HEK293 (cell line): ENCODE measurements around the gene IGSF23.
A peak's percentile ranks its signal among the peaks of the same experiment; 100 is the strongest.

Experiments used
- CTCF ChIA-PET: fragments of 350-600 bp; formaldehyde crosslinking; extraction: SDS; loops from one replicate; lab custom pipeline; 2021; ENCODE audit warnings: antibody characterized with exemption; lab: Yijun Ruan, JAX
- POLR2A ChIA-PET: fragments of 300-600 bp; formaldehyde crosslinking; extraction: SDS; loops from one replicate; lab custom pipeline; 2020; ENCODE audit warnings: antibody characterized with exemption, inconsistent platforms; lab: Yijun Ruan, JAX
- H3K27ac ChIP-seq: fragments of 200-500 bp; sonication (Bioruptor generic); 2 replicates; pipeline ENCODE4 v1.5.1; 2014; ENCODE audit warnings: low read depth, low read length, control low read depth, inconsistent platforms; ENCODE audit errors: extremely low read depth
- H3K36me3 ChIP-seq, 2 experiments: fragments of 200-500 bp in 1 of 2; sonication (Bioruptor generic) in 1 of 2; 1 replicate in 1 of 2; 2 replicates in 1 of 2; pipeline ENCODE4 v1.5.1; 2014 to 2017; ENCODE audit warnings: inconsistent platforms in 2 of 2, low read length in 2 of 2; ENCODE audit not compliant: control insufficient read depth in 2 of 2, insufficient read depth in 1 of 2
- H3K4me1 ChIP-seq: fragments of 200-500 bp; sonication (Bioruptor generic); 2 replicates; pipeline ENCODE4 v1.5.1; 2014; ENCODE audit warnings: mild to moderate bottlenecking, low read length, inconsistent platforms; ENCODE audit not compliant: control insufficient read depth, insufficient read depth
- H3K4me3 ChIP-seq: 2 replicates; pipeline ENCODE4 v1.5.1; 2011; ENCODE audit warnings: low read depth, mild to moderate bottlenecking, control low read depth, low read length, moderate library complexity
- H3K9me3 ChIP-seq: fragments of 200-500 bp; sonication (Bioruptor generic); 2 replicates; pipeline ENCODE4 v1.5.1; 2014; ENCODE audit warnings: low read depth, low read length, inconsistent platforms; ENCODE audit not compliant: control insufficient read depth, insufficient read depth
- FEZF1 ChIP-seq: fragments of 450-650 bp; formaldehyde crosslinking; IDR thresholded peaks from 2 replicates; pipeline ENCODE4 v1.5.1; 2016; ENCODE audit warnings: missing biosample characterization, missing genetic modification characterization
- KLF7 ChIP-seq: fragments of 450-650 bp; formaldehyde crosslinking; IDR thresholded peaks from 2 replicates; pipeline ENCODE4 v1.5.1; 2016; ENCODE audit warnings: missing biosample characterization, missing genetic modification characterization, borderline replicate concordance
- MZF1 ChIP-seq: fragments of 450-650 bp; formaldehyde crosslinking; IDR thresholded peaks from 2 replicates; pipeline ENCODE4 v1.5.1; 2017; ENCODE audit warnings: missing biosample characterization, missing genetic modification characterization, borderline replicate concordance
- OSR2 ChIP-seq: fragments of 450-650 bp; formaldehyde crosslinking; IDR thresholded peaks from 2 replicates; pipeline ENCODE4 v1.5.1; 2016; ENCODE audit warnings: missing biosample characterization, missing genetic modification characterization
- SP3 ChIP-seq: fragments of 450-650 bp; formaldehyde crosslinking; IDR thresholded peaks from 2 replicates; pipeline ENCODE4 v1.5.1; 2016; ENCODE audit warnings: missing biosample characterization, missing genetic modification characterization
- ZBTB20 ChIP-seq: fragments of 450-650 bp; formaldehyde crosslinking; IDR thresholded peaks from 2 replicates; pipeline ENCODE4 v1.5.1; 2016; ENCODE audit warnings: missing biosample characterization, missing genetic modification characterization
- ZFP69B ChIP-seq: fragments of 450-650 bp; formaldehyde crosslinking; IDR thresholded peaks from 2 replicates; pipeline ENCODE4 v1.5.1; 2016; ENCODE audit warnings: missing biosample characterization, missing genetic modification characterization
- ZNF155 ChIP-seq: fragments of 450-650 bp; formaldehyde crosslinking; IDR thresholded peaks from 2 replicates; pipeline ENCODE4 v1.5.1; 2016; ENCODE audit warnings: missing biosample characterization, missing genetic modification characterization
- ZNF16 ChIP-seq: fragments of 450-650 bp; formaldehyde crosslinking; IDR thresholded peaks from 2 replicates; pipeline ENCODE4 v1.5.1; 2016; ENCODE audit warnings: low read depth, missing biosample characterization, missing genetic modification characterization
- ZNF24 ChIP-seq: fragments of 450-650 bp; formaldehyde crosslinking; IDR thresholded peaks from 2 replicates; pipeline ENCODE4 v1.5.1; 2016; ENCODE audit warnings: missing biosample characterization, missing genetic modification characterization
- ZNF335 ChIP-seq: fragments of 450-650 bp; formaldehyde crosslinking; conservative IDR thresholded peaks from 2 replicates; pipeline ENCODE4 v1.5.1; 2016; ENCODE audit warnings: missing biosample characterization, missing genetic modification characterization
- ZNF37A ChIP-seq: fragments of 450-650 bp; IDR thresholded peaks from 2 replicates; pipeline ENCODE4 v1.5.1; 2018; ENCODE audit warnings: missing biosample characterization, missing genetic modification characterization
- ZNF416 ChIP-seq: fragments of 450-650 bp; formaldehyde crosslinking; IDR thresholded peaks from 2 replicates; pipeline ENCODE4 v1.5.1; 2016; ENCODE audit warnings: missing biosample characterization, missing genetic modification characterization
- ZNF473 ChIP-seq: fragments of 450-650 bp; formaldehyde crosslinking; IDR thresholded peaks from 2 replicates; pipeline ENCODE4 v1.5.1; 2017; ENCODE audit warnings: missing biosample characterization, missing genetic modification characterization
- ZNF529 ChIP-seq: fragments of 450-650 bp; formaldehyde crosslinking; IDR thresholded peaks from 2 replicates; pipeline ENCODE4 v1.5.1; 2017; ENCODE audit warnings: missing genetic modification characterization, missing biosample characterization; ENCODE audit not compliant: insufficient replicate concordance
- ZNF626 ChIP-seq: fragments of 450-650 bp; sonication (Bioruptor Pico); formaldehyde crosslinking; IDR thresholded peaks from 2 replicates; pipeline ENCODE4 v1.5.1; 2018; ENCODE audit warnings: missing biosample characterization, missing genetic modification characterization, inconsistent platforms
- ZNF677 ChIP-seq: fragments of 450-650 bp; IDR thresholded peaks from 2 replicates; pipeline ENCODE4 v1.5.0; 2018; ENCODE audit warnings: missing biosample characterization, mild to moderate bottlenecking, missing genetic modification characterization, moderate library complexity
- ZNF776 ChIP-seq: fragments of 450-650 bp; formaldehyde crosslinking; IDR thresholded peaks from 2 replicates; pipeline ENCODE4 v1.5.0; 2017; ENCODE audit warnings: missing biosample characterization, missing genetic modification characterization, borderline replicate concordance
- ZSCAN16 ChIP-seq: fragments of 450-650 bp; formaldehyde crosslinking; IDR thresholded peaks from 2 replicates; pipeline ENCODE4 v1.5.1; 2016; ENCODE audit warnings: missing biosample characterization, missing genetic modification characterization
- ZXDB ChIP-seq: fragments of 450-650 bp; formaldehyde crosslinking; IDR thresholded peaks from 2 replicates; pipeline ENCODE4 v1.5.1; 2016; ENCODE audit warnings: missing biosample characterization, missing genetic modification characterization
- TF ChIP-seq, protein P1 (sequence below): IDR thresholded peaks from 2 replicates; pipeline ENCODE4 v1.6.1; 2011; ENCODE audit warnings: mild to moderate bottlenecking, low read depth, low read length, borderline replicate concordance
- TF ChIP-seq, protein P2 (sequence below): fragments of 450-650 bp; formaldehyde crosslinking; IDR thresholded peaks from 2 replicates; pipeline ENCODE4 v1.5.1; 2017; ENCODE audit warnings: missing biosample characterization, mild to moderate bottlenecking, missing genetic modification characterization, moderate library complexity
- TF ChIP-seq, protein P3 (sequence below): fragments of 450-650 bp; formaldehyde crosslinking; IDR thresholded peaks from 2 replicates; pipeline ENCODE4; 2016; ENCODE audit warnings: missing biosample characterization, missing genetic modification characterization
- TF ChIP-seq, protein P4 (sequence below): fragments of 450-650 bp; formaldehyde crosslinking; IDR thresholded peaks from 2 replicates; pipeline ENCODE4 v1.5.1; 2016; ENCODE audit warnings: missing biosample characterization, missing genetic modification characterization

The IGSF23 gene

DNA sequence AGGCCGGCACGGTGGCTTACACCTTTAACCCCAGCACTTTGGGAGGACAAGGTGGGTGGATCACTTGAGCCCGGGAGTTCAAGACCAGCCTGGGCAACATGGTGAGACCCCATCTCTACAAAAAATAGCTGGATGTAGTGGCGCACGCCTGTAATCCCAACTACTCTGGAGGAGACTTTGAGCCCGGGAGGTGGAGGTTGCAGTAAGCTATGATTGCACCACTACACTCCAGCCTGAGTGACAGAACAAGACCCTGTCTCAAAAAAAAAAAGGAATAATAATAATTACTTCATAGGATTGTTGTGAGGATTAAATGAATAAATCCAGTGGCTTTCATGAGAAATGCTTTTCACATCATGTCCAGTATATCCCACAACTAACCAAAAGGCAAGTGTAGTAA is 8.0 kb downstream of the IGSF23 start:
- H3K36me3 ChIP-seq: no peaks in the 10 kb centered on the region
- TF ChIP-seq ZNF335 (tag by site-specific recombination): no peak
- TF ChIP-seq ZNF677 (tag by site-specific recombination): no peak
- TF ChIP-seq ZNF473 (tag by site-specific recombination): no peak
- no peak for TF ChIP-seq ZNF24 (tag by site-specific recombination)
- TF ChIP-seq, protein P1, sequence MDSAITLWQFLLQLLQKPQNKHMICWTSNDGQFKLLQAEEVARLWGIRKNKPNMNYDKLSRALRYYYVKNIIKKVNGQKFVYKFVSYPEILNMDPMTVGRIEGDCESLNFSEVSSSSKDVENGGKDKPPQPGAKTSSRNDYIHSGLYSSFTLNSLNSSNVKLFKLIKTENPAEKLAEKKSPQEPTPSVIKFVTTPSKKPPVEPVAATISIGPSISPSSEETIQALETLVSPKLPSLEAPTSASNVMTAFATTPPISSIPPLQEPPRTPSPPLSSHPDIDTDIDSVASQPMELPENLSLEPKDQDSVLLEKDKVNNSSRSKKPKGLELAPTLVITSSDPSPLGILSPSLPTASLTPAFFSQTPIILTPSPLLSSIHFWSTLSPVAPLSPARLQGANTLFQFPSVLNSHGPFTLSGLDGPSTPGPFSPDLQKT: no peak
- TF ChIP-seq ZFP69B (tag by site-specific recombination): no peak
- no peak for TF ChIP-seq MZF1 (tag by site-specific recombination)
- no peak for TF ChIP-seq ZSCAN16
- no peak for TF ChIP-seq ZBTB20 (tag by site-specific recombination)
- no peak for TF ChIP-seq SP3
- no peak for TF ChIP-seq ZNF529 (tag by site-specific recombination)
- TF ChIP-seq KLF7 (tag by site-specific recombination): no peak
- no peak for TF ChIP-seq ZNF37A (tag by site-specific recombination)
- TF ChIP-seq, all 188 proteins: peak for 0
- ChIA-PET CTCF (interaction anchor here (0.6 kb wide), 1 partner anchor 36 kb away, joined by 3 read pairs; no protein-coding TSS in a partner anchor), POLR2A (no interaction called here)
- no peak overlapping the region for H3K27ac ChIP-seq
- H3K4me3 ChIP-seq: no peak overlapping the region
- H3K4me1 ChIP-seq: no peaks in the 10 kb centered on the region
- no peaks in the 10 kb centered on the region for H3K9me3 ChIP-seq

DNA sequence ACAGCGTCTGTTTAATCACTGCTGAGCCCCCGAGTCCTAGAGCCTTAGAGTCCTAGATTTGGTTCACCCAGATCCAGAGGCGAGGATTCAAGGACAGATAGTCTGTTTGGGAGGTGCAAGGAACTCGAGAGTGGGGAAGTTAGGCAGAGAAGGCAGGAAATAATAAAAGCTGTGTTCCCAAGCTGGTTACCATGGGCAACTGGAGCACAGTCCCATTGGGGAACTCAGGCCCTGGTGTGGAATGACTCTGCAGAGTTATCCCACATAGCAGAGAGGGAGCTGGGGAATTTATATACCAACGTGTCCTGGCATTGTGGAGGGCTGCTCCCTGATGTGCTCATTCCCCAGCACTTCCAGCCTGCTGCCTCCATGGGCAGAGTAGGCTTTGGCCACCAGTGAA is 9.7 kb downstream of the IGSF23 start:
- Histone ChIP-seq H3K4me3 (no peak overlapping the region), H3K4me1 (no peaks in the 10 kb centered on the region), H3K36me3 (no peaks in the 10 kb centered on the region), H3K9me3 (no peaks in the 10 kb centered on the region), H3K27ac (no peak overlapping the region)
- TF ChIP-seq ZNF416 (tag by site-specific recombination): no peak
- peak; percentile 67; the same call in 1 of the 2 replicates for TF ChIP-seq ZNF37A (tag by site-specific recombination)
- POLR2A ChIA-PET: no interaction called here
- CTCF ChIA-PET: interaction anchor here (0.6 to 0.8 kb wide), 2 partner anchors 52 to 1194 kb away, joined by 3 read pairs; no protein-coding TSS in a partner anchor

DNA sequence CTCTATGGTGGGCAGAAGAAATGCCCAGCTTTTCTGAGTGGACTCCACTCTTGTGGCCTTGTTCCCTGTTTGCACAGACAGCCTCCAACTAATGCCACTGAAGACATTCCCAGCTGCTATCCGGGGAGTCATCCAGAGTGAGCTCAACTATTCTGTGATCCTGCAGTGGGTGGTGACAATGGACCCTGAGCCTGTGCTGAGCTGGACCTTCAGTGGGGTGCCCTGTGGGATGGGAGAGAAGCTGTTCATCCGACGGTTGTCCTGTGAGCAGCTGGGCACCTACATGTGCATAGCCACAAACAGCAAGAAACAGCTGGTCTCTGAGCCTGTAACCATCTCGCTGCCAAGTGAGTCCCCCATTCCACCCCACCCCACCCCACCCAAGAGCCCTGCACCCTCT is 10.3 kb downstream of the IGSF23 start:
- ChIA-PET CTCF (interaction anchor here (0.6 to 0.8 kb wide), 2 partner anchors 53 to 1193 kb away, joined by 3 read pairs; no protein-coding TSS in a partner anchor), POLR2A (no interaction called here)
- H3K36me3 ChIP-seq: no peaks in the 10 kb centered on the region
- H3K4me1 ChIP-seq: no peaks in the 10 kb centered on the region
- no peaks in the 10 kb centered on the region for H3K9me3 ChIP-seq
- no peak overlapping the region for H3K4me3 ChIP-seq
- no peak overlapping the region for H3K27ac ChIP-seq
- TF ChIP-seq, protein P2, sequence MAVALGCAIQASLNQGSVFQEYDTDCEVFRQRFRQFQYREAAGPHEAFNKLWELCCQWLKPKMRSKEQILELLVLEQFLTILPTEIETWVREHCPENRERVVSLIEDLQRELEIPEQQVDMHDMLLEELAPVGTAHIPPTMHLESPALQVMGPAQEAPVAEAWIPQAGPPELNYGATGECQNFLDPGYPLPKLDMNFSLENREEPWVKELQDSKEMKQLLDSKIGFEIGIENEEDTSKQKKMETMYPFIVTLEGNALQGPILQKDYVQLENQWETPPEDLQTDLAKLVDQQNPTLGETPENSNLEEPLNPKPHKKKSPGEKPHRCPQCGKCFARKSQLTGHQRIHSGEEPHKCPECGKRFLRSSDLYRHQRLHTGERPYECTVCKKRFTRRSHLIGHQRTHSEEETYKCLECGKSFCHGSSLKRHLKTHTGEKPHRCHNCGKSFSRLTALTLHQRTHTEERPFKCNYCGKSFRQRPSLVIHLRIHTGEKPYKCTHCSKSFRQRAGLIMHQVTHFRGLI: no peak
- TF ChIP-seq ZNF626 (tag by site-specific recombination) (no peak), ZNF155 (tag by site-specific recombination) (no peak), ZNF776 (tag by site-specific recombination) (no peak), ZNF16 (tag by site-specific recombination) (no peak), FEZF1 (tag by site-specific recombination) (no peak), OSR2 (tag by site-specific recombination) (no peak), ZXDB (tag by site-specific recombination) (no peak)
- TF ChIP-seq, protein P3, sequence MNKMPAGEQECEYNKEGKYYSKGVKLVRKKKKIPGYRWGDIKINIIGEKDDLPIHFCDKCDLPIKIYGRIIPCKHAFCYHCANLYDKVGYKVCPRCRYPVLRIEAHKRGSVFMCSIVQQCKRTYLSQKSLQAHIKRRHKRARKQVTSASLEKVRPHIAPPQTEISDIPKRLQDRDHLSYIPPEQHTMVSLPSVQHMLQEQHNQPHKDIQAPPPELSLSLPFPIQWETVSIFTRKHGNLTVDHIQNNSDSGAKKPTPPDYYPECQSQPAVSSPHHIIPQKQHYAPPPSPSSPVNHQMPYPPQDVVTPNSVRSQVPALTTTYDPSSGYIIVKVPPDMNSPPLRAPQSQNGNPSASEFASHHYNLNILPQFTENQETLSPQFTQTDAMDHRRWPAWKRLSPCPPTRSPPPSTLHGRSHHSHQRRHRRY: no peak
- TF ChIP-seq, protein P4, sequence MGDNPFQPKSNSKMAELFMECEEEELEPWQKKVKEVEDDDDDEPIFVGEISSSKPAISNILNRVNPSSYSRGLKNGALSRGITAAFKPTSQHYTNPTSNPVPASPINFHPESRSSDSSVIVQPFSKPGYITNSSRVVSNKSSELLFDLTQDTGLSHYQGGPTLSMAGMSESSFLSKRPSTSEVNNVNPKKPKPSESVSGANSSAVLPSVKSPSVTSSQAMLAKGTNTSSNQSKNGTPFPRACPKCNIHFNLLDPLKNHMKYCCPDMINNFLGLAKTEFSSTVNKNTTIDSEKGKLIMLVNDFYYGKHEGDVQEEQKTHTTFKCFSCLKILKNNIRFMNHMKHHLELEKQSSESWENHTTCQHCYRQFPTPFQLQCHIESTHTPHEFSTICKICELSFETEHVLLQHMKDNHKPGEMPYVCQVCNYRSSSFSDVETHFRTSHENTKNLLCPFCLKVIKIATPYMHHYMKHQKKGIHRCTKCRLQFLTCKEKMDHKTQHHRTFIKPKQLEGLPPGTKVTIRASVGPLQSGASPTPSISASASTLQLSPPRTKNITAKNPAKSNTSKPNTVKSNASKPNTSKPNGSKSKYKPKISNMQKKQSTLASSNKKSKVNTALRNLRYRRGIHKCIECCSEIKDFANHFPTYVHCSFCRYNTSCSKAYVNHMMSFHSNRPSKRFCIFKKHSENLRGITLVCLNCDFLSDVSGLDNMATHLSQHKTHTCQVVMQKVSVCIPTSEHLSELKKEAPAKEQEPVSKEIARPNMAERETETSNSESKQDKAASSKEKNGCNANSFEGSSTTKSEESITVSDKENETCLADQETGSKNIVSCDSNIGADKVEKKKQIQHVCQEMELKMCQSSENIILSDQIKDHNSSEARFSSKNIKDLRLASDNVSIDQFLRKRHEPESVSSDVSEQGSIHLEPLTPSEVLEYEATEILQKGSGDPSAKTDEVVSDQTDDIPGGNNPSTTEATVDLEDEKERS (tag by site-specific recombination): no peak
